GM19324 (cell line): ENCODE results near the gene SALL1.

ENCODE experiments used
- ATAC-seq: cut with Tn5 transposase; IDR thresholded peaks from one replicate; pipeline ENCODE4 v1.9.1; 2021; ENCODE audit warnings: mild to moderate bottlenecking, moderate library complexity; ENCODE audit not compliant: unreplicated experiment, low FRiP score

SALL1 gene

GRCh38 chr16:51114382-51114781 lies 36.7 kb downstream of the SALL1 start:
- ATAC-seq, result no peak

DNA sequence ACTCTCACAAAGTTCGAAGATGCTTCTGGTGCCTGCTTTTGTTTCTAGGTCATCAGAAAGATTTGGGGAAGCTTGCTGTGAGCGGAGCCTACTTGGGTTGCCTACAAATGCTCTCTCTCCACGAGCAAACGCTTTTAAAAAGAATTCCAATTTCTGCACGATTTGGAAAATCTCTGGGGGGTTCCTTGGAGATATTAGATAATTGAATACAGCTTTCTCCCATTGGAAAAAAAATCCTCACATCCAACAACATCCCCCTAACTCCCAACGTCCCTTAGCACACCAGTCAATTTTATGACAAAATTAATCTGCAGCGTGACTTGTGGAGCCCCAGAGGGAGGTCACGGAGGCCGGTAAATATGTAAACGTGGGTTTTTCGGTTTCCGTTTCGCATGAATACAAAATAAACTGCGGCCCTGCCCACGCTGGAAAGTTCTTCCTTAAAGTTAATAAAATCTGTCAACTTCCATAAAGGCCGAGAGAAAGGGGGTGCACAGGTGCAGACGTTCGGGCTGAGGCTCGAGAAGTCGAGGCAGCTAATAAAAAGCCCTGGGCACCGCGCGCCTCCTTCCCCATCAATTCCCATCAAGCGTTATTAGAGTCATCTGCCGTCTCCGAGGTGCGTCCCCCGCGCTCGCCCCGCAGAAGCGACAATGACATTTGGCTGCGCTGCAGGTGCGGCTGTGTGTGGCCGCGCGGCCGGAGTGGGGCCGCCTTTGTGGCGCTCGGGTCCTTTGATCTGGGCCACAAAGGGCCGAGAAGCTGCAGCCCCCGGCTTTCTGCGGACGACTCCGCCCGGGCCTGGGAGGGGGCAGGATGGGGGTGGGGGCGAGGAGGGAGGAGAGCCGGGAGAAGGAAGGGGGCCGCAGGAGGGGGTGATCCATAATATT lies 37.6 kb downstream of the SALL1 start:
- ATAC-seq, result peak; percentile 60

GRCh38 chr16:51112323-51112722 lies 38.7 kb downstream of the SALL1 start:
- ATAC-seq, result no peak

DNA sequence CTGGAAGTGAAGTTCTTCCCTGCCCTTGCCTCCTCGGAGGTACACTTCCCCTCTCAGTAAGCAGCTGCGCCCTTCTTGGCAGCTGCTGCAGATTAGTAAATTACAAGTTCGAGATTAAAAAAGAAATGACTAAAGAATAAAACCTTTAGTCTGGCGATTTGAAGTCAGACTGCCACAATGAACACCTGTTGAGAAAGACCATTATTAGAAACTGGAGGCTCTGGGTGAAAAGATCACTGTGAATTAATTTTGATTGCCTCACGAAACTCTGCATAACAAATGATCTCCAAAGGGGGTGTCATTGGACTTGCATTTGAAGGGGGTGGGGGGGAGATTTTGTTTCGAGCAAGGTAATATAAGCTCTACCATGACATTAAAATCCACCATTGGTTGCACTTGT lies 39.3 kb downstream of the SALL1 start:
- no peak for ATAC-seq

- no peak for ATAC-seq
Measured at GRCh38 chr16:51110700-51111157, 40.3 kb downstream of the SALL1 start.

DNA sequence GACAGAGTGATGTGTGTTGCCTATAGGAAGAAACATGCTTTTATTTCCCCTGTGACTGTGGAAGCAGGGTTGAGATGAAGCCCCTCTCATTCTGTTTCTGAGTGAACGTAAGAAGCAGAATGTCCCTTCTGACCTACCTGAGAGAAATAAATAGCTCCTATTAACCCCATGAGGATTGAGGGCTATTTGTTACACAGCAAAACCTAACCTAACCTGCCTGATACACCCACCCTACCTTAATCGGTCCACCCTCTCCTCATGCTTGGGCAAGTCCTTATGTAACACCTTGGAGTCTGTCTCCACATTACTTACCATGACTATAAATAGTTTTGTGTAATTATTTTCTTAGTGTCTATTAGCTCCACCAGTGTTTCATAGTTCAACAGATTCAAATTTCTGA lies 41.9 kb downstream of the SALL1 start:
- no peak for ATAC-seq

- no peak for ATAC-seq
Measured at GRCh38 chr16:51107742-51108141, 43.3 kb downstream of the SALL1 start.

GRCh38 chr16:51106535-51106934 lies 44.5 kb downstream of the SALL1 start:
- ATAC-seq, result no peak

GRCh38 chr16:51103590-51103989 lies 47.5 kb downstream of the SALL1 start:
- no peak for ATAC-seq

DNA sequence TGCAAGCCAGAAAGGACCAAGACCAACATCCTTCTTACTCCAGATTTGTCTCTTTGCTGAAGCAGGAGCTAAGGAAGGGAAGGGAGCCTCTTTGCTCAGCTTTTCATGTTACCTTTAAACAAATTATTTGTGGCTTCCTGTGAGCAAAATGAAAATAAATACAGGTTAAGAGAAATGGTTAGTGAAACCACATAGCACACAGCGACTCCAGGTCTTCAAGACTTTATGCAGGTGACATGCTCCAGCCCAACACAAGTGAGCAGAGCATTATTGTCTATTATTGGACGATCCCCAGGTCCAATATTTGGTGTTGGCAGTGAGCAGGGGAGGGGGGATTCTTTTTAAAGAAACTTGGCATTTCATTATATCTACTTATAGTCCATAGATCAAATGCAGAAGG lies 53.3 kb downstream of the SALL1 start:
- no peak for ATAC-seq

DNA sequence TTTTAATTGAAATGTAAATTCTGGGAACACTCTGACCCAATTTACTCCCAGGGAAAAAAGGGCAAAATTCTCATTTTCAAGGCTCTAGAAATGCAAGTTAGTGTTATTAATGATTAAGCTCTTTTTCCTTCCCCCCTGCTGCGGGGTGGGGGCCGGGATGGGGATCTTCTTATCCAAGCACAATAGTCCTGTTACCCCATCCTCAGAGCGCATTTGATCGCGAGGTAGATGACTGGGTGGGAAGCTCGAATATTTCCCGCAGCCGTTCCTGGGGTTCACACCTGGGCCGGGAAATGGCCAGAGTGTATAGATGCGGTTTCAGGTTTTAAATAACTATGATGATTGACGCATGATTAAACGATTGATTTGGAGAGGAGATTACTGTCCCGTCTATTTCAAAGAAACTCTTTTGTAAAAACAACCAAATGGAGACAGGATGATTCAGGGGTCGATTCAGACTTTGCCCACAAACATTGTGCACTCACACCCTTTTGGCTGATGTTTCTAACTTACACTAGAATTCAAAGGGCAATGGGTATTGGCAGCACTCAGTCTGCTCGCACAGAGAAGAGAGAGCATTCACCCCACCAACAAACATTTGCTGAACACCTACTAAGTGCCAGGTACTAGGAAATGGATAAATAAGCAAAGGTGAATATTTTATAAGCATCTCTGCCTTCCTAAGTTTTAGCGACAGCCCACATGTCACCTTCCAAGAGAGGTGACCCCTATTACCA lies 55.0 kb downstream of the SALL1 start:
- ATAC-seq, result no peak

- no peak for ATAC-seq
Measured at GRCh38 chr16:51095084-51095881, 55.8 kb downstream of the SALL1 start.

DNA sequence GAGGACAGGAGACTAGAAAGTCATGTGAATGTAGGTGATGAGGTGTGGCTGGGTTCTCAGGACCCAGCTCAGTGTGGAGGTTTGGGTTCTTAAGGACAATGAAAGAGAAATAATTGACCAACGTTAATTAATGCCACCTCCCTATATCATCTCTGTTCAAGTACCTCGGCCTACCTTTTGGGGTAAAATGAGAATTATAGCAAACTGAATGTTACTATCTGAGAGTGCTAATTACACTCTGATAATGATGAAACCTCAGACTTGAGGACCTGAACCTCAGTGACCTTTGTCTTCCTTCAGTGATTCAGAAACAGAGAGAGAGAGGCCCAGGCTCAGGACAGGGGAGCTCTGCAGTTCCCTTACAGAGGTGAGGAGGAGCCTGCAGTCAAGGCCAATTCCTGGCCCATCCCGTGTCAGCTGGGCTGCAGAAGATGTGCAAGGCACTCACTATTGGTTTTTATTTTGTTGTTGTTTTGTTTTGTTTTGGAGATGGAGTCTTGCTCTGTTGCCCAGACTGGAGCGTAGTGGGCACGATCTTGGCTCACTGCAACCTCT lies 57.3 kb downstream of the SALL1 start:
- ATAC-seq, result no peak
